Measurements from ENCODE around the gene SLC66A2.

GRCh38 chr18:79934311-79935097, 16.9 kb downstream of the SLC66A2 start:
- TF ChIP-seq CTCF (conservative IDR thresholded peaks at IDR 0.05; ENCODE audit: low read depth, low read length) (peak; percentile 40; the same call in 1 of the 2 replicates), EZH2 (IDR thresholded peaks at IDR 0.05; ENCODE audit: low read length, unreplicated experiment) (no peak)
